ENCODE measurements around the gene NKPD1. TPM values are rescaled to one million over a fixed set of nuclear protein-coding genes. Genes with fewer than 3 reads are reported as not detected.

The NKPD1 gene
- total and polyA plus RNA-seq, 9 donors, result 0.12 to 0.38 (median 0.16) TPM

GRCh38 chr19:45139286-45140143 is 21.3 kb downstream of the NKPD1 start:
- 96% methylated on average over 19 of the region's 24 CpGs for WGBS (ENCODE audit: insufficient coverage)
- Histone ChIP-seq H3K27ac (ENCODE audit: low read length) (no peak overlapping the region), H3K36me3 (ENCODE audit: control insufficient read depth, insufficient read depth, low read length) (peaks cover 39% of the 10 kb centered on the region), H3K27me3 (ENCODE audit: control insufficient read depth, insufficient read depth, low read length) (no peaks in the 10 kb centered on the region), H3K9me3 (replicated peaks; ENCODE audit: control insufficient read depth, low read depth, low read length) (no peaks in the 10 kb centered on the region), H3K4me1 (ENCODE audit: control insufficient read depth, insufficient read depth, low read length) (peaks cover 32% of the 10 kb centered on the region), H3K4me3 (ENCODE audit: low read length) (no peak overlapping the region)
- no peak for DNase-seq

- Histone ChIP-seq H3K4me1 (ENCODE audit: control insufficient read depth, insufficient read depth, low read length) (peaks cover 32% of the 10 kb centered on the region), H3K27ac (ENCODE audit: low read length) (peak overlapping the region; percentile 85), H3K9me3 (replicated peaks; ENCODE audit: control insufficient read depth, low read depth, low read length) (no peaks in the 10 kb centered on the region), H3K27me3 (ENCODE audit: control insufficient read depth, insufficient read depth, low read length) (no peaks in the 10 kb centered on the region), H3K4me3 (ENCODE audit: low read length) (no peak overlapping the region), H3K36me3 (ENCODE audit: control insufficient read depth, insufficient read depth, low read length) (peaks cover 29% of the 10 kb centered on the region)
- DNase-seq, result no peak
- 64% methylated on average over 7 of the region's 11 CpGs for WGBS (ENCODE audit: insufficient coverage)
Observed at GRCh38 chr19:45138303-45138751, 22.5 kb downstream of the NKPD1 start.

- peaks cover 32% of the 10 kb centered on the region for H3K4me1 ChIP-seq (ENCODE audit: control insufficient read depth, insufficient read depth, low read length)
- peaks cover 23% of the 10 kb centered on the region for H3K36me3 ChIP-seq (ENCODE audit: control insufficient read depth, insufficient read depth, low read length)
- peak overlapping the region; percentile 85 for H3K27ac ChIP-seq (ENCODE audit: low read length)
- WGBS (ENCODE audit: insufficient coverage), result 22% methylated on average over 4 of the region's 17 CpGs
- H3K4me3 ChIP-seq (ENCODE audit: low read length), result no peak overlapping the region
- H3K9me3 ChIP-seq (replicated peaks; ENCODE audit: control insufficient read depth, low read depth, low read length), result no peaks in the 10 kb centered on the region
- peak; percentile 90 for DNase-seq
- no peaks in the 10 kb centered on the region for H3K27me3 ChIP-seq (ENCODE audit: control insufficient read depth, insufficient read depth, low read length)
Observed at GRCh38 chr19:45137179-45137761, 23.5 kb downstream of the NKPD1 start.

- Histone ChIP-seq H3K36me3 (ENCODE audit: control insufficient read depth, insufficient read depth, low read length) (peaks cover 20% of the 10 kb centered on the region), H3K4me3 (ENCODE audit: low read length) (no peak overlapping the region), H3K27ac (ENCODE audit: low read length) (peak overlapping the region; percentile 85), H3K4me1 (ENCODE audit: control insufficient read depth, insufficient read depth, low read length) (peaks cover 32% of the 10 kb centered on the region), H3K27me3 (ENCODE audit: control insufficient read depth, insufficient read depth, low read length) (no peaks in the 10 kb centered on the region), H3K9me3 (replicated peaks; ENCODE audit: control insufficient read depth, low read depth, low read length) (no peaks in the 10 kb centered on the region)
- DNase-seq, result no peak
- 66% methylated on average over 12 of the region's 12 CpGs for WGBS (ENCODE audit: insufficient coverage)
Observed at GRCh38 chr19:45136507-45137178, 24.1 kb downstream of the NKPD1 start.

DNA sequence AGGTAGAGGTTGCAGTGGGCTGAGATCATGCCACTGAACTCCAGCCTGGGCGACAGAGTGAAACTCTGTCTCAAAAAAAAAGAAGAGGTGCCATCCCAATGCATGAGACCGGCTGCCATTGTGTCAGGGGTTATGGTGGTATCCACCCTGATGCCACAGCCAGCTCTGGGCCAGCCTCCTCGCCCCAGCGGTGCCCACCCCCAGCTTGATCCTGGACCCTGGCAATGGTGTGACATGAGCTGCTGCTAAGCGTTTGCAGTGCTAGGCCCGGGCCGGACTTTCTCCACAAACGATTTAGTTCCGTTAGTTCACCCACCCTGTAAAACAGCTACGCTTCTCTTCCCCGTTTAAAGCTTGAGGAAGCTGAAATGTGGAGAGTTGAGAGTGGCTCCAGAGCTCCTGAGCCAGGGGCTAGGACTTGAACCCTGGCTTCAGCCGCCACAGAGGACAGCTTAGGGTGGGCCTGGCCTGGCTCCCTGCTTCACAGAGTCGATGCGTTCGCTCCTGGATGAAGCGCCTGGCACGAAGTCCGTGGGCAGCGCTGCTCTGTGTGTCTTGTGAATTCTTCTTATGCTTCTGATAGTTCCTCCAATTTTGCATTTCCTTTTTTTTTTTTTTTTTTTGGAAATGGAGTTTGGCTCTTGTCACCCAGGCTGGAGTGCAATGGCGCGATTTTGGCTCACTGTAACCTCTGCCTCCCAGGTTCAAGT is 25.5 kb downstream of the NKPD1 start:
- Histone ChIP-seq H3K4me1 (ENCODE audit: control insufficient read depth, insufficient read depth, low read length) (peaks cover 32% of the 10 kb centered on the region), H3K9me3 (replicated peaks; ENCODE audit: control insufficient read depth, low read depth, low read length) (no peaks in the 10 kb centered on the region), H3K27ac (ENCODE audit: low read length) (no peak overlapping the region), H3K27me3 (ENCODE audit: control insufficient read depth, insufficient read depth, low read length) (no peaks in the 10 kb centered on the region), H3K36me3 (ENCODE audit: control insufficient read depth, insufficient read depth, low read length) (peaks cover 8% of the 10 kb centered on the region), H3K4me3 (ENCODE audit: low read length) (no peak overlapping the region)
- DNase-seq, result no peak
- 94% methylated on average over 7 of the region's 21 CpGs for WGBS (ENCODE audit: insufficient coverage)

- Histone ChIP-seq H3K27me3 (ENCODE audit: control insufficient read depth, insufficient read depth, low read length) (no peaks in the 10 kb centered on the region), H3K36me3 (ENCODE audit: control insufficient read depth, insufficient read depth, low read length) (peaks cover 7% of the 10 kb centered on the region), H3K4me3 (ENCODE audit: low read length) (no peak overlapping the region), H3K27ac (ENCODE audit: low read length) (no peak overlapping the region), H3K9me3 (replicated peaks; ENCODE audit: control insufficient read depth, low read depth, low read length) (no peaks in the 10 kb centered on the region), H3K4me1 (ENCODE audit: control insufficient read depth, insufficient read depth, low read length) (peaks cover 32% of the 10 kb centered on the region)
- DNase-seq, result no peak
- 91% methylated on average over 5 of the region's 8 CpGs for WGBS (ENCODE audit: insufficient coverage)
Observed at GRCh38 chr19:45133661-45134060, 27.1 kb downstream of the NKPD1 start.

DNA sequence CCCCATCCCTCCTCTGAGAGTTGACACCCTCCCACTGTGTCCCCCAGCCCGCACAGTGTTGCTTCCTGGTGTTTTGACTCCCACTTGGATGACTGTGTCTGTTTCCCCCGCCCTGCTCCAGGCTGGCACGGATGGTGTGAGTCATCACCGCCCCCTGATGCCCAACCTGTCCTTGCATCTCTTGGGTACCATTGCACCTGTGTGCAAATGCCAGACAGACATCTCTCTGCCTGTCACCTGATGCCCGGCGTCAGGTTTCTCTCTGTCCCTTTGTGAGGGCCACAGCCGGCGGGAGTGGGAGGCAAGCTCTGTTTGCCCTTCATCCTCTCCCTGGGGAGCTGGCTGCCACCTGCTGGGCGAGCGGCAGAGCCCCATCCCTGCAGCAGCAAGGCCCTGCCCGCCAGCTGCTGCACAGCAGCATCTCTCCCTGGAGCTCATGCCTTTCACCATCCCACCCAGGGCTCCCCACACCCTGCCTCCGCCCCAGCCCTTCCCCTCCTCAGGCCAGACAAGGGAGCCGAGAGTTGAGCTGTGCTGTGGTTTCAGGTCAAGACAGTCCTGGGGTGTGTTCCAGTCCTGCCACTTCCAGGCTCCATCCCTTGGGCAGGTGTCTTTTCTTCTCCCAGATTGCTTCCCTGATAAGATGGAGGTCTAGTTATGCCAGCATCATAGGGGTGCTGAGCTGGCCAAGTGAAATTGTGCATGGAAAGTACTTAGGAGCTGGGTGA is 29.7 kb downstream of the NKPD1 start:
- WGBS (ENCODE audit: insufficient coverage), result 52% methylated on average over 11 of the region's 13 CpGs
- no peak overlapping the region for H3K4me3 ChIP-seq (ENCODE audit: low read length)
- H3K36me3 ChIP-seq (ENCODE audit: control insufficient read depth, insufficient read depth, low read length), result peaks cover 7% of the 10 kb centered on the region
- no peaks in the 10 kb centered on the region for H3K9me3 ChIP-seq (replicated peaks; ENCODE audit: control insufficient read depth, low read depth, low read length)
- no peak overlapping the region for H3K27ac ChIP-seq (ENCODE audit: low read length)
- DNase-seq, result no peak
- H3K27me3 ChIP-seq (ENCODE audit: control insufficient read depth, insufficient read depth, low read length), result no peaks in the 10 kb centered on the region
- H3K4me1 ChIP-seq (ENCODE audit: control insufficient read depth, insufficient read depth, low read length), result peaks cover 7% of the 10 kb centered on the region

- Histone ChIP-seq H3K27me3 (ENCODE audit: control insufficient read depth, insufficient read depth, low read length) (no peaks in the 10 kb centered on the region), H3K27ac (ENCODE audit: low read length) (no peak overlapping the region), H3K4me3 (ENCODE audit: low read length) (no peak overlapping the region), H3K4me1 (ENCODE audit: control insufficient read depth, insufficient read depth, low read length) (peaks cover 4% of the 10 kb centered on the region), H3K9me3 (replicated peaks; ENCODE audit: control insufficient read depth, low read depth, low read length) (no peaks in the 10 kb centered on the region), H3K36me3 (ENCODE audit: control insufficient read depth, insufficient read depth, low read length) (peaks cover 6% of the 10 kb centered on the region)
- no peak for DNase-seq
- 83% methylated on average over 13 of the region's 13 CpGs for WGBS (ENCODE audit: insufficient coverage)
Observed at GRCh38 chr19:45130236-45130635, 30.5 kb downstream of the NKPD1 start.

DNA sequence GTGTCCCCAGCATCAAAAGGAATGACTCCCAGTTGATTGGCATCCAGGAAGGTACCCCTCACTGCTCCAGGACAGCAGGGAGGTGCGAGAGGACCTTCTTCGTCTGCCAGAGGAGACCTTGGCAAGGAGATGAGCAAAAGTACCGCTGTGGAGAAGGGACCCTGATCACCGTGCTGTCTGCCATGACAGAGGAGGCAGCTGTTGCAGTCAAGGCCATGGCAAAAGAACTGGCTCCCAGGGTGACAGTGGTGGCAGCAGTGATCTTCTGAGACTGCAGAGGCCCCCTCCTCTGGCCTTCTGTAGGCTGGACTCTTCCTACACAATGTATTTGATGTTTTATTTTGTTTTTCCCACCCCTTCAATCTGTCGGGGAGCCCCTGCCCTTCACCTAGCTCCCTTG is 32.0 kb downstream of the NKPD1 start:
- 90% methylated on average over 5 of the region's 5 CpGs for WGBS (ENCODE audit: insufficient coverage)
- Histone ChIP-seq H3K27me3 (ENCODE audit: control insufficient read depth, insufficient read depth, low read length) (no peaks in the 10 kb centered on the region), H3K36me3 (ENCODE audit: control insufficient read depth, insufficient read depth, low read length) (peaks cover 4% of the 10 kb centered on the region), H3K9me3 (replicated peaks; ENCODE audit: control insufficient read depth, low read depth, low read length) (no peaks in the 10 kb centered on the region), H3K4me3 (ENCODE audit: low read length) (no peak overlapping the region), H3K27ac (ENCODE audit: low read length) (no peak overlapping the region), H3K4me1 (ENCODE audit: control insufficient read depth, insufficient read depth, low read length) (peaks cover 6% of the 10 kb centered on the region)
- no peak for DNase-seq

All from muscle of leg (tissue), 11 donors.